IPS DF 4.7 (cell line): Measurements from ENCODE around the gene FILIP1L.

Source experiments
- DNase-seq: peaks from one replicate; pipeline ENCODE4 v3.0.0-alpha.2; 2013; ENCODE audit warnings: low spot score; ENCODE audit errors: extremely low read depth

Gene FILIP1L

DNA sequence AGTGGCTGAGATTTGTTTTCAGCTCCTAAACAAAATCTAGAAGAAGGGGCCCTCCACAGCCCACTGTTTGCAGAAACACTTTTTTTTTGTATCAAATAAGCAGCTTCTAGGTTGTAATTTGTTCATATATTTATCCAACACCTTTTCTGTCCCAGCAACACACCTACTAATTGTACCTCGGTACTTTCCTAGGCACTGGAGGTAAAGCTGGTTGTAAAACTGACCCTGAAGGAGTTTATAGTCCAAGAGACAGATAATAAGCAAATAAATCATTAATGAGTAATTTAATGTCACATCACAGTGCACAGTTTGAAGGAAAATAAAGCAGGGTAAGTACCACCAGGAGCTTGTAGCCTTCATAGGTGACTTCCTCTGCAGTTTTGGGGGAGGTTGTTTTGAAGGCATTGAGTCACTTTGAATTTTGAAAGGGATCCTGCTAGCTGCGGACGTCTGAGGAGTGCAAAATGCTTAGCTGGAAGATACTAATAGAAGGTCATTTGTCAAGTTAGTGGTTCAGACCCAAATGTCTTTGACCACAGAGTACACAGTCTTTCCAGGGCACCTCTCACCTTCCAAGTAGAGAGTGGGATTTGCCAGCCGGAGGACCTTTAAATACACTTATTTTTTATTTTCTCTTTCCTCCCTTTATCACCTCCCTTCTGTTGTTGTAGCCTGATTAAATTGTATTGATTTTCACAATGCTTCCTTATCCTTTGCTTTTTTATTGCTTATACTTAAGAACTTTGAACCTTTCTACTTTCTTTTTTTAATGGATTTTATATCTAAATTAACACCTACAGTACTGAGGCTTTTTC is 242.9 kb downstream of the FILIP1L start:
- DNase-seq = no peak

GRCh38 chr3:99870712-99871111 is 243.6 kb downstream of the FILIP1L start:
- DNase-seq = no peak

GRCh38 chr3:99869621-99870020 is 244.7 kb downstream of the FILIP1L start:
- DNase-seq = no peak

- no peak for DNase-seq
These were observed 246.0 kb downstream of the FILIP1L start for GRCh38 chr3:99868311-99868646.

- DNase-seq = no peak
These were observed 246.5 kb downstream of the FILIP1L start for GRCh38 chr3:99867594-99868310.

- no peak for DNase-seq
These were observed 248.0 kb downstream of the FILIP1L start for GRCh38 chr3:99866261-99866761.

DNA sequence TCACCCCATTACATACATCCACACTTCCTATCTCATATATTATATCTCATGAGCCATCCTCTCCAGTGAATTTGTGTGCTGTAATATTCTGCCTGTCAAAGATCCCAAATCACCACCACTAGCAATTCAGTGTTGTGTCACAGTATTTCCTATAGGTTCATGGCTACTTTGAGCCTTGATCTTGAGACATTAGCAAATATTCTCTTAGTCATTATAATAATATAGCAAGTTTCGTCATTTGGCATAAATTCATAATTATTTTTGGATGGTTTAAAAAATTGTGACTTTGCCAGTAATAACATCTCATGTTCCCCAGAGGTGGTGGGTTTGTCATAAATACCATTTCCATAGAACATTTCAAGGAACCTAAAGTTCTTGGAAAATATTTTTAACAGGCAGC is 249.0 kb downstream of the FILIP1L start:
- no peak for DNase-seq

- no peak for DNase-seq
These were observed 250.0 kb downstream of the FILIP1L start for GRCh38 chr3:99864289-99864688.

- DNase-seq = no peak
These were observed 250.7 kb downstream of the FILIP1L start for GRCh38 chr3:99863588-99863987.

DNA sequence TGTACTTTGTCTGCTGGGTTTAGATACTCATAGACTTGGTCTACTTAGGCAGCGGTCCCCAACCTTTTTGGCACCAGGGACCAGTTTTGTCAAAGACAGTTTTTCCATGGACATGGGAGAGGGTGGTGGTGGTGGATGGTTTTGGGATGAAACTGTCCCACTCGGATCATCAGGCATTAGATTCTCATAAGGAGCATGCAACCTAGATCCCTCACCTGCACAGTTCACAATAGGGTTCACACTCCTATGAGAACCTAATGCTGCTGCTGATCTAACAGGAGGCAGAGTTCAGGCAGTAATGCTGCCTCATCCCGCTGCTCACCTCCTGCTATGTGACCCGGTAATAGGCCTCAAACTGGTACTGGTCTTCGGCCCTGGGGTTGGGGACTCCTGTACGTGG is 251.3 kb downstream of the FILIP1L start:
- DNase-seq = no peak

DNA sequence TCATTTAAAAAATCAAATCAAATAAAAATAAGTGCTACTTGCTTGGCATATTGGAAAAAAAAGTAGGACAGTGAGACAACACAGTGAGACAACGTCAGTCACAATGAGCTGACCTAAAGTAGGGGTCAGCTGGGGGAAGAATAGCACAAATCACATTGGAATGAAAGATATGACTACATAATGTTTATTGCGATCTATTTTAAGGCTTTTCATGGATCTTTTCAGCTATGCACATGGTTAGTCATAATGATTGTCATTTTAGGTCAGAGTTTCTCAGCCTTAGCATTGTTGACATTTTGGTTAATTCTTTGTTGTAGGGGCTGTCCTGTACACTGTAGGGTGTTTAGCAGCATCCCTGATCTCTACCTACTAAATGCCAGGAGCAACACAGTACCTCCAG is 252.1 kb downstream of the FILIP1L start:
- no peak for DNase-seq

- no peak for DNase-seq
These were observed 253.1 kb downstream of the FILIP1L start for GRCh38 chr3:99861216-99861615.

DNA sequence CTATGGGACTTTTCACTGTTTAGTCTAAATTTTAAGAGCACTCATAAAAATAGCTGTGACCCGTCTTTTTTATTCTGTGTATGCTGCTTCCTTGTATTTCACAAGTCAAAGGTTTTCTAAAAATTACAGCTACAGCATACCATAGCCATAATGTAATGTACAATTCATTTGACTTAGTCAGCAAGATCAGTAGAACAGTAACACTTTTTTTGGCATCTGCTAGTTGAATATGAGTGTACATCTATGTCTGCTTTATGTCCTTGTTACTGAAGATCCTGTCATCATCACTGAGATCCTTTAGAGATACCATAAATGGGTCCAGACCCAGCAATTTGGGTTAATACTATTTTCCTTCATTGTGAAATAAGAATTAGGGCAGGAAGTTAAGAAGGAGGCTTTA is 254.5 kb downstream of the FILIP1L start:
- no peak for DNase-seq

GRCh38 chr3:99858469-99858868 is 255.8 kb downstream of the FILIP1L start:
- DNase-seq = no peak

DNA sequence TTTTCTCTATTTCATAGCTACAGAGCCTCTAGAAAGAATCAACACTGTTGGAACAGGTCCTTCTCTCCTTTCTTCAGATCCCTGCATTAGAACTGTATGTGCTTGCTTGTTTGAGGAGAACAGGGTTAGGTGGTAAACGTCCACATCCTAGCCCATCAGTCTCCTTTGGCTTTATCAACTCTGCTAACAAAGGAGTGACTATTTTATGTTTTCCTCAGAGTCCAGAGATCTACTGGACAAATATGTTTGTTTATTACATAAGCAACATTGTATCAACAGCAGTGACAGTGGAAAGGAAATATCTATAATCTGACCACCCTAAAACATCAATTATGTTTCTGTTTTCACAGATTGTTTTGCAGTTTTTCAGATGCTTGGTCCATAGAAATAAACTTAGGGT is 257.0 kb downstream of the FILIP1L start:
- no peak for DNase-seq

DNA sequence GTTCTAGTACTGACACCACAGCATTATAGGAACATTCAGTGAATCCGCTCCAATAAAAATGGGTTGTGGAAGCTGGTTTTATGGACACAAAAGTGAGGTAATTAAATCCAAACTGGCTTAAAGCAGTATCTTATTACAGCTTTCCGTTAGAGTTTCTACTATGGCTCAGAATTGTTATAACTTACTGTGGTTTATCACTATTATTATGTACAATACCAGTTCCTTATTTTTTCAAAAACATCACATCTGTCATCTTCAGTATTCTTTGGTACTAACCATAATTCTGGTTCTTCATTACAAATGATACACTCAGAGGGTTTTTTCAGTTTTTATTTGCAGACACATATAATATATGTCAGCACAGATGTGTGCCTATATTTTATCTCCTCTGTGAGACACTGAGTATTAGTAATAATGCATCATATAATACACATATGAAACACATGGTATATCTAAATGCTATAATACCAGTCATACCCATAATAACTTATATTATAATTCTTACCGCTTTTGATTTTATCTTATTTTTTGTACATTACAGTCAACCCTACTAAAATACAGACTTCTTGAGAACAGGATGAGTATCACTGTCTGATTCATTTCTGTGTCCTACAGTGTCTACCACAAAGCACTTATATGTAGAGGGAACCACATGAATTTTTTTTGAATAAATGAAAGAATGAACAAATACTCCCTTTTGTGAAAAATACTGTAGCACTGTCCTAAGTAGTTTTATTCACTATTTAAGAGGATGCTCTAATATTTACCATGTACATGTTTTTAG is 257.7 kb downstream of the FILIP1L start:
- no peak for DNase-seq

DNA sequence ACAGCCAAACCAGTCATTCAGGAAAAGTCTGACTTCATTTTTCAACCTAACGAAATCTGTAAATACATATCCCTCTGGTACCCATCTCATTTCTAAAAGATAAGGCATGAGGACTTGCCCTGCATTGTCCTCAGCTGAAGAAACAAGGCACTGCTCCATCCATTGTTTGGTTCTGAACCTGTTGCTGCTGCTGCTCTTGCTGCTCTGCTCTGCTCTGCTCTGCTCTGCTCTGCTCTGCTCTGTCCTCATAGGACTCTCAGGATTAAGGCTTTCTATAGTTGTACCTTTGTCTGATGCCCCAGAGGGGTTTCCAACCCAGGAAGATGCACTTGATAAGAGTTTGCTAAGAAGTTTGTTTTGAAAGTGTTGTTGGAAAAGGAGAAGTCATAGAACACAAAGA is 258.4 kb downstream of the FILIP1L start:
- DNase-seq = no peak

- DNase-seq = no peak
These were observed 259.5 kb downstream of the FILIP1L start for GRCh38 chr3:99854756-99855298.

DNA sequence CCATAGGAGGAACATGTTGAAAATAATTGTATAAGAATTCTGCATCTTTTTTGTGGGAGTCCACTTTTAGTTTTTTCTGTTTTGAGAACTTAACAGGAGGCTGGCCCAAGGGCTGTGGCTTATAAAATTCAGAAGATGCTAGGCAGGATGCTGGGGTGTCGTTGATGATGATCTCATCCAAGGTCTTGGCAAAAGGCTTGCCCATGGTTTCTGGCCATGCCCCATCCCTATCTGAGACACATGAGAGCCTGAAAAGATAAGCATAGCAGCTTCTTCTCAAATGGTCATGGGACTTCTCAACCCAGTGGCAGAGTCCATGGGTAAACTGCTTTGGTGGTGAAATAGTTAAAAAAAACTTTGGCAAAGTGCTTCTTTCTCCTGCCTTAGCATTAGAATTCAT is 261.4 kb downstream of the FILIP1L start:
- no peak for DNase-seq

DNA sequence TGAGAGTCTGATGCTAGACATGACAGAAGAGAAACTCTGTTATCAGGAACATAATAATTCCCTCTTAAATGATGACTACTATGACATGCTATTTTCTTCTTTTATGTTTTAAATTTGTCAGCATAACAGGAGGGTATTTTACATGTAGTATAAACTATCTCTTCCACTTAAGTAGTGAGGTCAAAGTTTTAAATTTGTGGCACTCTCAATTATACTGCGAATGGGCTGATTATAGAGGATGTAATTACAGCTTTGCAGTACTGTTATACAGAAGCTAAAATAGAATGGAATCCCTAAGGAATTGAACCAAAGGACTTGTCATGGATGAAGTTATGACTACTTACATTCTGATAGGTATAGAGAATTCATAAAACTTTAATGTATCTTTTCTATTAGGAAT is 262.3 kb downstream of the FILIP1L start:
- no peak for DNase-seq

DNA sequence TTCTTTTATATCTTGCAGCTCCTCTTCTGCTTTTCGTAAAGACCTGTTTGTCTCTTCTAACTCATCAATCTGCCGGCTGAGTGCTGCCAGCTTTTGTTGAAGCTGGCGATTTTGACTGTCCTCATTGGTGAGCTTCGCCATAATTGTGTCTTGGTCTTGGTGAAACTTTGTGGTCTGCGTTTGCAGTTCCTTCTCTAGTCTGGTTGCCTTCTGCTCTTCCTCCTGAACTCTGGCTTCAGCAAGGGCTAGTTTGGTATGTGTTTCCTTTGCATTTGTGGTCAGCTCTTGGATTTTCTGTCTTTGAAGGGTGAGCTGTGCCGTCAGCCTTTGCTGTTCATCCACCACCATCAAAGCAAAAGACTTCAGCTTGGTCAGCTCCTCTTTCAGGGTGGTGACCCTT is 263.7 kb downstream of the FILIP1L start:
- DNase-seq = no peak

DNA sequence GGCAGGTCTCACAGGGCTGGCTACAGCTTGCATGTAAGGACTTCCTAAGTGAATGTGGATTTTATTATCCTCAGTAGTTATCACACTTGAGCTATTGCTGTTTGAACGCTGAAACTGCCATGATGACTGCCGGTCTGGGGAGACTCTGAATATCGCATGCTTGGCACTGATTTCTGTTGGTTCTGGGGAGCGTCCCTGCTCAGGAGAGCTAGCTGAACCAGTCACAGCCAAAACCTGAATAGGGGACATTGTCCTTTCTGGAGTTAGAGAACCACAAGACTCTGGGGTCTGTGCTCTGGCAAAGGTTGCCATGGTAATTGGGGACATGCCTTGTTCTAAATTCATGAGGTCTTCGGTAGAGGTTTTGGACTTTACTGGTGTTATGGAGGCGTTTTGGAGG is 265.9 kb downstream of the FILIP1L start:
- DNase-seq = no peak
